Caco-2 (cell line): ENCODE results near the gene PLPPR1. TPM values are rescaled to one million over a fixed set of nuclear protein-coding genes. Genes with fewer than 3 reads are reported as not detected.
A peak's percentile ranks its signal among the peaks of the same experiment; 100 is the strongest.

Experiments used
- BruUV-seq: library from RNA; stranded (reverse); fragments of 400-500 nt; replicated peaks from 2 replicates; lab custom pipeline; 2021; lab: Mats Ljungman, UMichigan
- CTCF ChIA-PET: fragments of 300-600 bp; sonication (Branson Sonifier 250); formaldehyde crosslinking; loops from one replicate; lab custom pipeline; 2022; ENCODE audit warnings: antibody characterized with exemption; lab: Charles Lee
- POLR2A ChIA-PET: fragments of 300-600 bp; sonication (Branson Sonifier 250); formaldehyde crosslinking; loops from one replicate; lab custom pipeline; 2022; ENCODE audit warnings: antibody characterized with exemption; lab: Charles Lee
- DNase-seq, 2 experiments: peaks; one replicate each; pipeline versions ENCODE4 v3.0.0 to v3.0.0-alpha.2; 2020 to 2022
- H3K27me3 ChIP-seq: replicated peaks from 2 replicates; pipeline ENCODE4 v1.6.0; 2011; ENCODE audit warnings: low read length; ENCODE audit not compliant: control insufficient read depth, insufficient read depth
- H3K36me3 ChIP-seq: 2 replicates; pipeline ENCODE4 v1.5.1; 2011; ENCODE audit warnings: low read length; ENCODE audit not compliant: control insufficient read depth, insufficient read depth
- H3K4me1 ChIP-seq: fragments of 250-450 bp; sonication (Bioruptor Pico); 2 replicates; pipeline ENCODE4 v1.5.1; 2020; ENCODE audit warnings: mild to moderate bottlenecking
- H3K4me3 ChIP-seq: 2 replicates; pipeline ENCODE4 v1.5.1; 2011; ENCODE audit warnings: low read depth, mild to moderate bottlenecking, control low read depth, low read length
- H3K9me3 ChIP-seq: fragments of 250-450 bp; sonication (Bioruptor Pico); 2 replicates; pipeline ENCODE4 v1.5.1; 2020; ENCODE audit warnings: mild to moderate bottlenecking, moderate library complexity
- H3K27ac Mint-ChIP-seq: one replicate; pipeline ENCODE4 v1.8.0; 2022; ENCODE audit warnings: mixed read lengths; ENCODE audit not compliant: unreplicated experiment
- H3K27me3 Mint-ChIP-seq: one replicate; pipeline ENCODE4 v1.8.0; 2022; ENCODE audit warnings: mixed read lengths; ENCODE audit not compliant: insufficient read depth, unreplicated experiment
- H3K36me3 Mint-ChIP-seq: one replicate; pipeline ENCODE4 v1.8.0; 2022; ENCODE audit warnings: mild to moderate bottlenecking, mixed read lengths; ENCODE audit not compliant: insufficient read depth, unreplicated experiment
- H3K4me1 Mint-ChIP-seq: one replicate; pipeline ENCODE4 v1.8.0; 2022; ENCODE audit warnings: low read depth, mixed read lengths; ENCODE audit not compliant: unreplicated experiment
- H3K4me3 Mint-ChIP-seq: one replicate; pipeline ENCODE4 v1.8.0; 2022; ENCODE audit warnings: mild to moderate bottlenecking, moderate library complexity, mixed read lengths; ENCODE audit not compliant: unreplicated experiment
- H3K9me3 Mint-ChIP-seq: one replicate; pipeline ENCODE4 v1.8.0; 2022; ENCODE audit warnings: mixed read lengths; ENCODE audit not compliant: unreplicated experiment
- CTCF ChIP-seq, 2 experiments: fragments of 200-600 bp in 1 of 2; IDR thresholded peaks; 1 replicate in 1 of 2; 2 replicates in 1 of 2; pipeline versions ENCODE4 v1.5.1 to v1.8.0; 2011 to 2022; ENCODE audit warnings: antibody characterized with exemption in 1 of 2, control low read depth in 1 of 2, inconsistent platforms in 1 of 2, low read depth in 1 of 2, low read length in 1 of 2, mild to moderate bottlenecking in 1 of 2, moderate library complexity in 1 of 2; ENCODE audit not compliant: insufficient read depth in 1 of 2, severe bottlenecking in 1 of 2, unreplicated experiment in 1 of 2
- intact Hi-C: fragments of 100-400 bp; cut with micrococcal nuclease; formaldehyde crosslinking; loops from one replicate; pipeline ENCODE4 v1.10.0; 2022; ENCODE audit not compliant: unreplicated experiment
- total RNA-seq: library from RNA; stranded (reverse); gene quantifications from 2 replicates; pipeline ENCODE4 v1.2.3, GENCODE V29; 2022

The PLPPR1 gene
- total RNA-seq, 1 experiment from 2014 or later: not detected

- Histone ChIP-seq H3K9me3 (no peaks in the 10 kb centered on the region), H3K27me3 (no peaks in the 10 kb centered on the region), H3K4me3 (no peak overlapping the region), H3K4me1 (peaks cover 41% of the 10 kb centered on the region), H3K36me3 (no peaks in the 10 kb centered on the region)
- no peak overlapping the region for H3K27ac Mint-ChIP-seq
- H3K36me3 Mint-ChIP-seq: no peaks in the 10 kb centered on the region
- H3K9me3 Mint-ChIP-seq: no peaks in the 10 kb centered on the region
- BruUV-seq: no TSS peak
- ChIA-PET POLR2A (interaction anchor here (0.7 kb wide), 1 partner anchor 34 kb away, joined by 3 read pairs; the partner anchor contains the start of genes MRPL50 and ZNF189), CTCF (no interaction called here)
- no peak for DNase-seq
- intact Hi-C loops: no loop called here
- no peaks in the 10 kb centered on the region for H3K27me3 Mint-ChIP-seq
- H3K4me1 Mint-ChIP-seq: peaks cover 22% of the 10 kb centered on the region
- H3K4me3 Mint-ChIP-seq: no peak overlapping the region
- no peak for TF ChIP-seq CTCF (IDR thresholded peaks at IDR 0.05; ENCODE audit: insufficient read depth in 1 of 2, low read depth in 1 of 2, low read length in 1 of 2, severe bottlenecking in 1 of 2, unreplicated experiment in 1 of 2)
Measured at GRCh38 chr9:101365181-101365580, 336.7 kb downstream of the PLPPR1 start.

- DNase-seq: peak in 1 of 2 experiments; percentile 56
- Mint-ChIP-seq H3K4me3 (peak overlapping the region; percentile 67), H3K27ac (peak overlapping the region; percentile 30), H3K36me3 (no peaks in the 10 kb centered on the region), H3K27me3 (no peaks in the 10 kb centered on the region), H3K4me1 (peaks cover 22% of the 10 kb centered on the region), H3K9me3 (no peaks in the 10 kb centered on the region)
- peaks cover 41% of the 10 kb centered on the region for H3K4me1 ChIP-seq
- H3K4me3 ChIP-seq: peak overlapping the region; percentile 18; the same call in 1 of the 2 replicates
- intact Hi-C loops: loop anchor here (1.0 kb wide), 3 partner anchors 12 to 42 kb away; partner anchors contain the start of genes MRPL50 and ZNF189
- H3K36me3 ChIP-seq: no peaks in the 10 kb centered on the region
- ChIA-PET CTCF (interaction anchor here (1.0 kb wide), 1 partner anchor 201 kb away, joined by 3 read pairs; no protein-coding TSS in a partner anchor), POLR2A (no interaction called here)
- H3K27me3 ChIP-seq: no peaks in the 10 kb centered on the region
- no peaks in the 10 kb centered on the region for H3K9me3 ChIP-seq
- no TSS peak for BruUV-seq
- TF ChIP-seq CTCF (IDR thresholded peaks at IDR 0.05; ENCODE audit: insufficient read depth in 1 of 2, low read depth in 1 of 2, low read length in 1 of 2, severe bottlenecking in 1 of 2, unreplicated experiment in 1 of 2): no peak
Measured at GRCh38 chr9:101366038-101366756, 337.7 kb downstream of the PLPPR1 start.

DNA sequence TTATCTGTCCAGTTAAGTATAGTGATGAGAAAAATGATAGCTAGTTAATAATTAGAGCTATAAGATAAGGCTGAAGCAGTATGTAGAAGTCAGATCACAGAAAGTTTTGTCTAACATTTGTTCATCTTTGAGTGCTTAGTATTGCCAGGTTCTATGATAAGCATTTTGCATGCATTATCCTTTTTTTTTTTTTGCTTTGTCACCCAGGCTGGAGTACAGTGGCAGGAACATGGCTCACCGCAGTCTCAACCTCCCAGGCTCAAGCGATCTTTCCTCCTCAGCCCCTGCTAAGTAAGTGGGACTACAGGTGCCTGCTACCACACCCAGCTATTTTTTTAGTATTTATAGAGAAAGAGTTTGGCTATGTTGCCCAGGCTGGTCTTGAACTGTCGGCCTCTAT lies 338.8 kb downstream of the PLPPR1 start:
- no peak for DNase-seq
- Mint-ChIP-seq H3K36me3 (no peaks in the 10 kb centered on the region), H3K27ac (peak overlapping the region; percentile 15), H3K9me3 (no peaks in the 10 kb centered on the region), H3K4me1 (peaks cover 22% of the 10 kb centered on the region), H3K27me3 (no peaks in the 10 kb centered on the region), H3K4me3 (no peak overlapping the region)
- intact Hi-C loops: no loop called here
- ChIA-PET POLR2A (no interaction called here), CTCF (interaction anchor here (1.0 kb wide), 1 partner anchor 21 kb away, joined by 7 read pairs; no protein-coding TSS in a partner anchor)
- no peaks in the 10 kb centered on the region for H3K36me3 ChIP-seq
- H3K4me3 ChIP-seq: no peak overlapping the region
- no TSS peak for BruUV-seq
- no peaks in the 10 kb centered on the region for H3K27me3 ChIP-seq
- peaks cover 41% of the 10 kb centered on the region for H3K4me1 ChIP-seq
- TF ChIP-seq CTCF (IDR thresholded peaks at IDR 0.05; ENCODE audit: insufficient read depth in 1 of 2, low read depth in 1 of 2, low read length in 1 of 2, severe bottlenecking in 1 of 2, unreplicated experiment in 1 of 2): no peak
- no peaks in the 10 kb centered on the region for H3K9me3 ChIP-seq
